NOMO-1 treated with DMSO at 0.1 percent for 48 hours (cell line): ENCODE data around the gene VPS18.
A peak's percentile ranks its signal among the peaks of the same experiment; 100 is the strongest.
"Not testable (repeated sequence)": the region's sequence is repeated elsewhere in the genome, so short reads cannot be mapped to it uniquely, and the experiment has no call there.

Experiments
- DNase-seq: peaks from one replicate; lab custom pipeline; 2025; ENCODE audit not compliant: unreplicated experiment; lab: John Stamatoyannopoulos, UW

VPS18 gene

GRCh38 chr15:40893733-40894680 is at the start of gene VPS18:
Gene VPS18, plus strand, starts transcription at chr15:40894450. Its CDS starts 319 bp downstream, at chr15:40894769.
- peak; percentile 98 for DNase-seq

DNA sequence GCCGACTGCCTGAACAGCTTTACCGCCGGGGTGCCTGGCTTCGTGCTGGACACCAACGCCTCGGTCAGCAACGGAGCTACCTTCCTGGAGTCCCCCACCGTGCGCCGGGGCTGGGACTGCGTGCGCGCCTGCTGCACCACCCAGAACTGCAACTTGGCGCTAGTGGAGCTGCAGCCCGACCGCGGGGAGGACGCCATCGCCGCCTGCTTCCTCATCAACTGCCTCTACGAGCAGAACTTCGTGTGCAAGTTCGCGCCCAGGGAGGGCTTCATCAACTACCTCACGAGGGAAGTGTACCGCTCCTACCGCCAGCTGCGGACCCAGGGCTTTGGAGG is 49.6 kb upstream of the VPS18 start:
- peak; percentile 56 for DNase-seq

GRCh38 chr15:40845036-40845435 is 49.2 kb upstream of the VPS18 start:
- DNase-seq: peak; percentile 56

GRCh38 chr15:40845511-40846284 is 48.6 kb upstream of the VPS18 start:
- peak; percentile 13 for DNase-seq

DNA sequence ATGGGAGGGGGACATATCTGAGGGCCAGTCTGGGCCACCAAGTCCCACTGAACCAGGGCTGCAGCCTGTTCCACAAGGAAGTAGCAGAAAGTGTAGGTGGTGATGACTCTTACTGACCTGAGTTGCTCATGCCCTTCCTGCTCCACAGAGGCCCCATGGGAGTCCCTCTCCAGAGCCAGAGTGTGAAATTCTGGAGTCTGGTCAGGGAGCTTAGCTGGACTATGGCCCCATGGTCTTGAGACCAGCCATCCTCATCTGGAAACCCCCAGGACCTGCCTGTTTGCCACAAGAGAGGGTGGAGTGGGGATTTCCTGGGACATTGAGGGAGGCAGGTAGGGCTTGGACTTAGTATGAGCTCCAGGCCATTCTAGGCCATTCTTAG is 47.4 kb upstream of the VPS18 start:
- no peak for DNase-seq

- DNase-seq: peak; percentile 95
Measured at GRCh38 chr15:40847223-40847961, 46.9 kb upstream of the VPS18 start.

GRCh38 chr15:40850576-40851112 is 43.6 kb upstream of the VPS18 start:
- DNase-seq: no peak

GRCh38 chr15:40852529-40852928 is 41.7 kb upstream of the VPS18 start:
- DNase-seq: no peak

- no peak for DNase-seq
Measured at GRCh38 chr15:40853241-40853890, 40.9 kb upstream of the VPS18 start.

DNA sequence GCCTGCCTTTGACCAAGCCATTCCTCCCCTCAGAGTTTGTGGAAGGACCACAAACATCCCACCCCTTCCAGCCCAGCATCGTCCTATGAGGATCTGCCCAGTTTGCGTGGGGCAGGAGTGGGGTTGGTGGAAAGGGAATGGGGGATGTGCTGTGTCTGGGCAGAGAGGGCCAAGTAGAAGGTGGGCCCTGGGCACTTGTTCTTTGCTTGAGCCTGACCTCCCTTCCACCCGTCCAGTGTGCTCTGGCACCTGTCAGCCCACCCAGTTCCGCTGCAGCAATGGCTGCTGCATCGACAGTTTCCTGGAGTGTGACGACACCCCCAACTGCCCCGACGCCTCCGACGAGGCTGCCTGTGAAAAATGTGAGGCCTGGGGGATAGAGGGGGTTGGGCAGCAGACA is 40.1 kb upstream of the VPS18 start:
- DNase-seq: no peak

DNA sequence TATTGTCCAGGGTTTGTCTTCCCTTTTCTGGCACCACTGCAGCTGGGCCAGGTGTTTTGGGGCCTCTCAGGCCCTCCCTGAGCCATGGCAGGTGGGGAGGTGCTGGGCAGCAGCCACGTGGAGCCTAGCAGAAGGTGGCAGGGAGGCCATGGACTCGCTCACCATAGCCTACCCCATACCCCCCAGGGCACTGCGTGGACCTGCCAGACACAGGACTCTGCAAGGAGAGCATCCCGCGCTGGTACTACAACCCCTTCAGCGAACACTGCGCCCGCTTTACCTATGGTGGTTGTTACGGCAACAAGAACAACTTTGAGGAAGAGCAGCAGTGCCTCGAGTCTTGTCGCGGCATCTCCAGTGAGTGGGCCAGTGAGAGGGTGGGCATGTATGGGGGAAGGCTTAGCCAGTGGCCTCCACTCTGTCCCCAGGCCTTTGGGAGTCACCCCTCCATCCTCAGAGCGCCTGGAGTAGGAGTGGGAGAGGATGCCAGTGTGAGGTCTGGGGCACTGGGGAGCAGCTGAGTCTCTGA is 38.5 kb upstream of the VPS18 start:
- DNase-seq: no peak

DNA sequence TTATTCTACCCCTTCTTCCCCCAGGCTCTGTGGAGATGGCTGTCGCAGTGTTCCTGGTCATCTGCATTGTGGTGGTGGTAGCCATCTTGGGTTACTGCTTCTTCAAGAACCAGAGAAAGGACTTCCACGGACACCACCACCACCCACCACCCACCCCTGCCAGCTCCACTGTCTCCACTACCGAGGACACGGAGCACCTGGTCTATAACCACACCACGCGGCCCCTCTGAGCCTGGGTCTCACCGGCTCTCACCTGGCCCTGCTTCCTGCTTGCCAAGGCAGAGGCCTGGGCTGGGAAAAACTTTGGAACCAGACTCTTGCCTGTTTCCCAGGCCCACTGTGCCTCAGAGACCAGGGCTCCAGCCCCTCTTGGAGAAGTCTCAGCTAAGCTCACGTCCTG is 37.5 kb upstream of the VPS18 start:
- no peak for DNase-seq

DNA sequence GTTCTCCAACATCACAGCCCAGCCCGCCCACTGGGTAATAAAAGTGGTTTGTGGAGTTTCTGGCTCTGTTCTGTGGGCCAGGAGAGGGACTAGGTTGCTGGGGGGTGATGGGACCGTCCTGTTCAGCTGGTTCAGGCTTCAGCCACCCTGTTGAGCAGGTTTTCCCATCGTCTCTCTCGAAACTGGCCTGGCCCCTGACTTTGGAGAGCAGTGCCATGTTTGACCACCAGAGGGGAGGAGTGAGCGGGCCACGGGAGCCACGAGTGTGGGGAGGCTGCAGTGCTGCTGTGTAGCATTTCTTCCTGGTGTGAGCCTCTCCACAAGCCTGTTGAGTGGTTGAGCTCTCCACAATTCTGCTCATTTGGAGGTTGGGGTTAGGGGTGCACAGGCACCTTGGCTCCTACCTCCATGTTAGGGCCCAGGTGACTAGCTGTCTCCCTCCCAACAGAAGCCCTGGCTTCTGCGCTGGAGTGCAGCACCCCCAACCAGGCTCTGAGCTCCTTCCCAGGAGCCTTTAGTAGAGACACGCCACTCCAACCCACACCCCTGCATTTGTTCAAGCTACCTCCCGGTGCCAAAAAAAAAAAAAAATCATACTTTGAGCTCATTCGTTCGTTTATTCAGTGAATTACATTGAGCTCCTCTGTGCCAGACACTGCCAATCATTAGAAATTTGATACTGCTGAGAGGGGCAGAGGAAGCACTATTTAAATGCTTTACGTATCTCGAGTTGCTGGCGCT is 36.5 kb upstream of the VPS18 start:
- DNase-seq: peak; percentile 65

- DNase-seq: no peak
Measured at GRCh38 chr15:40858706-40859105, 35.5 kb upstream of the VPS18 start.

DNA sequence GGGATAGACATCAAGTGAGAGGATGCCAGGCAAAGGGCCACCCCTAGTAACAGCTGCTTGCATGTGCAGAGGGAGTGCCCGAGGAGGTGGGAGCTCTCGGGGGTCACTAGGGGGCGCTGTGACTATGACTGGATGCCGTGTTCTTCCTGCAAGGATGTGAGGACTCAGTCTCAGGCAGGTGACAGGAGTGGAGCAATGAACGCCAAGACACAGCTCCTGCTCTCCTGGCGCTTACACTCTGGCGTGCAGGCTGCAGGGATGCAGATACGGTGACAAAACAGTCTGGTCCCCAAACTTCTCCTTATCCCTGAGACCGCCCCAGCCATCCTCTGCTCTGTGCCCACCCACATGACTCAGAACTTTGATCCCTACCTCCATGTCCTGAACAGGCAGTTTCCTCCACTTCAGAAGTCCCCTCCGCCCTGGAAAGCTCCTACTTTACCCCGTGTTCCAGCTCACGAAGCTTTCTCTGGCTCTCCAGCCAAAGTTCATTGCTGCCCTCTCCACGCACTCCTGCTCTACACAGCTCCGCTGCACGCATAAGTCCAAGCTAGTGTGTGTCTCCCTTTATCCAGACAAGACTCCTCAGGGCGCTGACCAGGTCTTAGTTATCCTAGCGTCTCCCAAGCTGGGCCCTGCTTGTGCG is 34.9 kb upstream of the VPS18 start:
- DNase-seq: peak; percentile 58

- not testable (repeated sequence) for DNase-seq
Measured at GRCh38 chr15:40861147-40861546, 33.1 kb upstream of the VPS18 start.

DNA sequence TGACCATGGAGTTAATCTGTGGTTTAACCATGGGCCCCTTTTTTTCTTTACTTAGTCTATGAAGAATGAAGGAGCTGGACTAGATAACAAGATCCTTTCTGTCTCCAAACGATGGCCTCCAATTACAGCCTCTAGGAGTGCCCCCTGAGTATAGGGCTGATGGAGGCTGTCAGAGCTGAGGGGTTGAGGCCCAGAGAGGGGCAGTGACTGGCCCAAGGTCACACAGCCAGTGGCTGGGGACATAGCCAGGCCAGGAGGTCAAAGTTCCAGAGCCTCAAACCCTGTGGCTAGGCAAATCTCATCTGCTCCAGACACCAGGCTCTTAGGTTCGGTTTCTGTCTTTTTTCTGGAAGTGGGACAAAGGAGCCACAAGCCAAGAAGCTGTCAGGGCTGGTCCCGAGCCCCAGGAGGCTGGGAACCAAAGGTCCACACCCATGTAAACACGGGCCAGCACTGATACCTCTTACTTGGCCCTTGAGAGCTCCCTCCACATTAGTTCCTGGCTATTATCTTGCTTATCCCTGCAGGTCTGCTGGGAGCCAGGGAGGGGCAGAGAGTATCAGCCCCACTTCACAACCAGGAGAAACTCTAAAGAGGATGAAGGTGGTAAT is 30.5 kb upstream of the VPS18 start:
- DNase-seq: no peak

- no peak for DNase-seq
Measured at GRCh38 chr15:40867199-40867598, 27.1 kb upstream of the VPS18 start.

GRCh38 chr15:40869686-40870085 is 24.6 kb upstream of the VPS18 start:
- no peak for DNase-seq
